SK-N-SH (cell line): ENCODE data around the gene RNF39. TPM values are rescaled to one million over a fixed set of nuclear protein-coding genes. Genes with fewer than 3 reads are reported as not detected.
"Not testable (repeated sequence)": the region's sequence is repeated elsewhere in the genome, so short reads cannot be mapped to it uniquely, and the experiment has no call there.

ENCODE experiments used
- CTCF ChIA-PET: fragments of 300-600, 350-600 bp; formaldehyde crosslinking; extraction: SDS; loops from one replicate; lab custom pipeline; 2021; lab: Yijun Ruan, JAX
- POLR2A ChIA-PET: fragments of 350-600 bp; sonication (Branson Sonifier 250); formaldehyde crosslinking; extraction: SDS; loops from one replicate; lab custom pipeline; 2020; ENCODE audit warnings: antibody characterized with exemption, inconsistent platforms; lab: Yijun Ruan, JAX
- DNase-seq: peaks from one replicate; pipeline ENCODE4 v3.0.0; 2012
- H2AFZ ChIP-seq: fragments of 200-600 bp; sonication (generic); 2 replicates; pipeline ENCODE4 v1.8.1; 2016; ENCODE audit warnings: antibody characterized with exemption, mild to moderate bottlenecking, low read depth
- H3F3A ChIP-seq: fragments of 200-600 bp; sonication (generic); replicated peaks from 2 replicates; pipeline ENCODE3; 2016; ENCODE audit warnings: antibody characterized with exemption, mild to moderate bottlenecking; ENCODE audit not compliant: insufficient read depth
- H3K27ac ChIP-seq, 2 experiments: fragments of 200-500 bp in 1 of 2; fragments of 200-600 bp in 1 of 2; sonication (Bioruptor generic) in 1 of 2; sonication (generic), shearing (Covaris generic) in 1 of 2; 2 replicates each; pipeline versions ENCODE4 v1.5.1 to v1.6.1; 2014 to 2016; ENCODE audit warnings: low read depth in 2 of 2, inconsistent platforms in 1 of 2, low read length in 1 of 2, mild to moderate bottlenecking in 1 of 2, mixed read lengths in 1 of 2
- H3K27me3 ChIP-seq: fragments of 200-600 bp; sonication (generic), shearing (Covaris generic); 2 replicates; pipeline ENCODE4 v1.6.1; 2016; ENCODE audit warnings: mixed run types; ENCODE audit not compliant: insufficient read depth
- H3K36me3 ChIP-seq, 2 experiments: fragments of 200-500 bp in 1 of 2; fragments of 200-600 bp in 1 of 2; sonication (Bioruptor generic) in 1 of 2; sonication (generic) in 1 of 2; replicated peaks in 1 of 2; 2 replicates each; pipeline versions ENCODE3 to v1.5.1; 2014 to 2016; ENCODE audit warnings: low read length in 1 of 2, mild to moderate bottlenecking in 1 of 2; ENCODE audit not compliant: insufficient read depth in 2 of 2, control insufficient read depth in 1 of 2
- H3K4me1 ChIP-seq, 2 experiments: fragments of 200-500 bp in 1 of 2; fragments of 200-600 bp in 1 of 2; sonication (Bioruptor generic) in 1 of 2; sonication (generic), shearing (Covaris generic) in 1 of 2; 2 replicates each; pipeline versions ENCODE4 v1.5.1 to v1.6.1; 2014 to 2016; ENCODE audit warnings: low read depth in 1 of 2, low read length in 1 of 2, mixed run types in 1 of 2; ENCODE audit not compliant: insufficient read depth in 2 of 2, control insufficient read depth in 1 of 2
- H3K4me2 ChIP-seq: fragments of 200-600 bp; sonication (generic), shearing (Covaris generic); 2 replicates; pipeline ENCODE4 v1.6.1; 2017; ENCODE audit warnings: mixed run types
- H3K4me3 ChIP-seq, 2 experiments: fragments of 200-500 bp in 1 of 2; fragments of 200-600 bp in 1 of 2; sonication (Bioruptor generic) in 1 of 2; sonication (generic), shearing (Covaris generic) in 1 of 2; 2 replicates each; pipeline versions ENCODE4 v1.5.1 to v1.8.1; 2014 to 2016; ENCODE audit warnings: low read depth in 2 of 2, inconsistent platforms in 1 of 2, low read length in 1 of 2, mild to moderate bottlenecking in 1 of 2, mixed read lengths in 1 of 2, moderate library complexity in 1 of 2
- H3K79me2 ChIP-seq: fragments of 200-600 bp; sonication (generic); 2 replicates; pipeline ENCODE4 v1.8.1; 2017; ENCODE audit warnings: mild to moderate bottlenecking; ENCODE audit not compliant: insufficient read depth
- H3K9ac ChIP-seq: fragments of 200-600 bp; sonication (generic); 2 replicates; pipeline ENCODE4 v1.6.1; 2017; ENCODE audit warnings: mixed run types
- H3K9me2 ChIP-seq: fragments of 200-600 bp; sonication (generic); 2 replicates; pipeline ENCODE4 v1.6.1; 2017; ENCODE audit warnings: mixed run types
- H3K9me3 ChIP-seq: fragments of 200-600 bp; sonication (generic); 2 replicates; pipeline ENCODE4 v1.6.1; 2017; ENCODE audit warnings: mixed run types, mild to moderate bottlenecking, moderate library complexity
- H4K20me1 ChIP-seq: fragments of 200-600 bp; sonication (generic); 2 replicates; pipeline ENCODE4 v1.6.1; 2017; ENCODE audit warnings: mild to moderate bottlenecking, mixed run types; ENCODE audit not compliant: insufficient read depth
- CHD2 ChIP-seq: fragments of 150-350 bp; IDR thresholded peaks from 2 replicates; pipeline ENCODE4 v1.6.1; 2018; ENCODE audit warnings: low read length; ENCODE audit not compliant: partially characterized antibody
- EP300 ChIP-seq, 2 experiments: IDR thresholded peaks; 2 replicates each; pipeline versions ENCODE4 v1.4.0 to v1.6.1; 2012; ENCODE audit warnings: borderline replicate concordance in 1 of 2, low read depth in 1 of 2, low read length in 1 of 2
- FOSL2 ChIP-seq: IDR thresholded peaks from 2 replicates; pipeline ENCODE4 v1.4.0; 2012; ENCODE audit warnings: low read depth, mild to moderate bottlenecking, moderate library complexity, borderline replicate concordance
- GATA2 ChIP-seq: sonication (generic); formaldehyde crosslinking; IDR thresholded peaks from 2 replicates; pipeline ENCODE4 v1.5.0; 2020; ENCODE audit warnings: mild to moderate bottlenecking, missing genetic modification reagents
- MEF2A ChIP-seq: IDR thresholded peaks from 2 replicates; pipeline ENCODE4 v1.4.0; 2012; ENCODE audit warnings: low read depth, borderline replicate concordance
- NRF1 ChIP-seq: IDR thresholded peaks from 2 replicates; pipeline ENCODE4 v1.6.1; 2012; ENCODE audit warnings: low read depth, mild to moderate bottlenecking, low read length
- RCOR1 ChIP-seq: fragments of 150-350 bp; IDR thresholded peaks from 2 replicates; pipeline ENCODE4 v1.6.1; 2017; ENCODE audit warnings: antibody characterized with exemption, low read length
- REST ChIP-seq: IDR thresholded peaks from 2 replicates; pipeline ENCODE4 v1.6.1; 2012; ENCODE audit warnings: mild to moderate bottlenecking, low read depth, low read length, moderate library complexity
- RXRA ChIP-seq: IDR thresholded peaks from 2 replicates; pipeline ENCODE4 v1.4.0; 2012; ENCODE audit warnings: low read depth, mild to moderate bottlenecking, borderline replicate concordance
- TAF1 ChIP-seq: IDR thresholded peaks from 2 replicates; pipeline ENCODE4 v1.6.1; 2012; ENCODE audit warnings: low read depth, mild to moderate bottlenecking, low read length, moderate library complexity, borderline replicate concordance
- TCF12 ChIP-seq: IDR thresholded peaks from 2 replicates; pipeline ENCODE4 v1.4.0; 2012
- USF2 ChIP-seq: fragments of 150-350 bp; IDR thresholded peaks from 2 replicates; pipeline ENCODE4 v1.6.1; 2017; ENCODE audit warnings: antibody characterized with exemption, low read length, low read depth, borderline replicate concordance
- YY1 ChIP-seq: IDR thresholded peaks from 2 replicates; pipeline ENCODE4 v1.4.0; 2012; ENCODE audit warnings: low read depth, mild to moderate bottlenecking
- ZBTB33 ChIP-seq: IDR thresholded peaks from 2 replicates; pipeline ENCODE4 v1.4.0; 2012; ENCODE audit warnings: low read depth, borderline replicate concordance
- WGBS: methylation state at CpG from one replicate; pipeline ENCODE4 v1.1.6; 2017; ENCODE audit warnings: low lambda C conversion rate; 5-methylcytosine and 5-hydroxymethylcytosine counted together
- polyA plus RNA-seq, 3 experiments: library from polyadenylated mRNA; depleted of rRNA; stranded (reverse); fragments of >200 nt; gene quantifications; 2 replicates each; pipeline ENCODE4 v1.2.3, GENCODE V29; 2012
- TF ChIP-seq, protein P1 (sequence below): IDR thresholded peaks from 2 replicates; pipeline ENCODE4 v1.4.0; 2012; ENCODE audit warnings: low read depth, borderline replicate concordance

The RNF39 gene
- polyA plus RNA-seq, 1 of the 3 experiments (the other 2 are of a cell fraction) = not detected

DNA sequence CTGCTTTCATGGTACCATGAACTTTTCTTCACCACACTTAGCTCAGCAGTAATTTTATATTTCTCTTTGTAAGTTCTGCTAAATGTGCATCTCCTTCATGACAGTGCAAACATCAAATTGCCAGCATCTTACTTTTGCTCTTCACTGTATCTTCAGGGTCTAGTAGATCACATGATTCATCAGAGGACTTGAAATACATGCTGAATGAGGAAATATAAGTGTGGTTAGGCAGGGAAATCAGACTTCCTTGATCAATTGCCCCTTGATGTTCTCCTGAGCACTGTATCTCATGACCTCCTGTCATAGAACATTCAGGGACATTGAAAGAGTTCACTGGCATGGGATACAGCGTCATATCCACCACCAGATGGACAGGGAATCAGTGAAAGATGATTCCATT is 39.8 kb downstream of the RNF39 start (continued):
- TF ChIP-seq, protein P1, sequence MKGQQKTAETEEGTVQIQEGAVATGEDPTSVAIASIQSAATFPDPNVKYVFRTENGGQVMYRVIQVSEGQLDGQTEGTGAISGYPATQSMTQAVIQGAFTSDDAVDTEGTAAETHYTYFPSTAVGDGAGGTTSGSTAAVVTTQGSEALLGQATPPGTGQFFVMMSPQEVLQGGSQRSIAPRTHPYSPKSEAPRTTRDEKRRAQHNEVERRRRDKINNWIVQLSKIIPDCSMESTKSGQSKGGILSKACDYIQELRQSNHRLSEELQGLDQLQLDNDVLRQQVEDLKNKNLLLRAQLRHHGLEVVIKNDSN = no peak
- TF ChIP-seq FOSL2 (no peak), YY1 (no peak), RCOR1 (no peak)

DNA sequence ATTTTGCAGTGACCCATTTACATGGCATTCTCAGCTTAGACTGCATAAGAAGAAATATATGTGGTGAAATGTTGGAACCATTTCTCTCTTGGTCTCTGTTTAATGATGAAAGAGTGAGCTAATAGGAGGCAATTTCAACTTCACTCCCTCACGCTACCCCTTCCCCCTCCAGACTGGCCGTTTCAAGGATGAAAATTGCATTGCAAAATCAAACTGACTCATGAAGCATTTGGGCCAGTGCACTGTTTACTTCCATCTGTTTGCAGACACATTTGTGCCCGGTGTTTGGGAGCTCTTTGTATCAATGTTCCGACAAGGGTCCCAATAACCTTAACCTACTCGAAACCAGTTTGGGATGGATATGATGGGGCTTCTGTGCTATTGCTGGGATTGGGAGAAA is 42.1 kb downstream of the RNF39 start:
- H3K9ac ChIP-seq, H3K9me2 ChIP-seq, POLR2A ChIA-PET, H3F3A ChIP-seq, H3K4me1 ChIP-seq, H3K9me3 ChIP-seq, H3K36me3 ChIP-seq, H3K4me3 ChIP-seq, H3K4me2 ChIP-seq, DNase-seq, H3K27ac ChIP-seq, H4K20me1 ChIP-seq, H3K79me2 ChIP-seq, H3K27me3 ChIP-seq, H2AFZ ChIP-seq: not testable (repeated sequence)
- CTCF ChIA-PET = interaction anchor here (1.5 to 1.7 kb wide), 2 partner anchors 19 to 185 kb away, joined by 3 read pairs; no protein-coding TSS in a partner anchor
- 90% methylated on average over 5 of the region's 5 CpGs for WGBS

GRCh38 chr6:30031381-30031780 is 44.2 kb downstream of the RNF39 start:
- no peaks in the 10 kb centered on the region for H3K4me1 ChIP-seq
- no peak for DNase-seq
- H3K9me3 ChIP-seq = no peaks in the 10 kb centered on the region
- no peaks in the 10 kb centered on the region for H3K79me2 ChIP-seq
- H3K4me2 ChIP-seq = no peak overlapping the region
- CTCF ChIA-PET = no interaction called here
- H3K36me3 ChIP-seq = no peaks in the 10 kb centered on the region
- no peak for TF ChIP-seq EP300 (IDR thresholded peaks at IDR 0.05; ENCODE audit: borderline replicate concordance in 1 of 2, low read depth in 1 of 2, low read length in 1 of 2)
- TF ChIP-seq CHD2 = no peak
- TF ChIP-seq ZBTB33 = no peak
- no peak for TF ChIP-seq USF2
- no peak for TF ChIP-seq TAF1
- no peak for TF ChIP-seq NRF1
- no peak for TF ChIP-seq REST
- TF ChIP-seq GATA2 (CRISPR knock-in tag) = no peak
- TF ChIP-seq, protein P1 = no peak
- no peak for TF ChIP-seq RXRA
- TF ChIP-seq FOSL2 = no peak
- no peak for TF ChIP-seq MEF2A
- no peak for TF ChIP-seq TCF12
- no peaks in the 10 kb centered on the region for H4K20me1 ChIP-seq
- H3K9ac ChIP-seq = no peak overlapping the region
- H3K27ac ChIP-seq = no peak overlapping the region
- no peak overlapping the region for H3K4me3 ChIP-seq
- no peak overlapping the region for H2AFZ ChIP-seq
- POLR2A ChIA-PET = interaction anchor here (1.7 kb wide), 1 partner anchor 29 kb away, joined by 3 read pairs; no protein-coding TSS in a partner anchor
- no peaks in the 10 kb centered on the region for H3K27me3 ChIP-seq
- no peaks in the 10 kb centered on the region for H3K9me2 ChIP-seq
- H3F3A ChIP-seq = no peaks in the 10 kb centered on the region
